H9 (cell line): Measurements from ENCODE around the gene CXCL3. TPM values are rescaled to one million over a fixed set of nuclear protein-coding genes. Genes with fewer than 3 reads are reported as not detected.

Experiments
- DNase-seq: peaks from one replicate; pipeline ENCODE4 v3.0.0-alpha.2; 2017
- H2AFZ ChIP-seq: one replicate; pipeline ENCODE4 v1.6.1; 2013; ENCODE audit warnings: mild to moderate bottlenecking, low read length, control low read depth, moderate library complexity
- H2AK5ac ChIP-seq: 2 replicates; pipeline ENCODE4 v1.6.1; 2013; ENCODE audit warnings: low read length, control low read depth, mixed read lengths; ENCODE audit not compliant: insufficient read length
- H2BK120ac ChIP-seq: one replicate; pipeline ENCODE4 v1.6.1; 2013; ENCODE audit warnings: low read depth, mild to moderate bottlenecking, low read length, control low read depth, inconsistent platforms; ENCODE audit not compliant: poor library complexity, severe bottlenecking
- H2BK12ac ChIP-seq: 2 replicates; pipeline ENCODE4 v1.6.1; 2013; ENCODE audit warnings: low read length, control low read depth, mixed read lengths, low read depth; ENCODE audit not compliant: insufficient read length
- H2BK15ac ChIP-seq: 2 replicates; pipeline ENCODE4 v1.6.1; 2013; ENCODE audit warnings: low read depth, low read length, control low read depth
- H2BK20ac ChIP-seq: one replicate; pipeline ENCODE4 v1.6.1; 2013; ENCODE audit warnings: low read depth, mild to moderate bottlenecking, low read length, control low read depth, inconsistent platforms; ENCODE audit not compliant: poor library complexity, severe bottlenecking
- H2BK5ac ChIP-seq: 2 replicates; pipeline ENCODE4 v1.6.1; 2013; ENCODE audit warnings: low read length, control low read depth, mixed read lengths; ENCODE audit not compliant: insufficient read length
- H3K14ac ChIP-seq: 2 replicates; pipeline ENCODE4 v1.6.1; 2013; ENCODE audit warnings: low read length, control low read depth; ENCODE audit not compliant: insufficient read depth
- H3K18ac ChIP-seq: 2 replicates; pipeline ENCODE4 v1.6.1; 2013; ENCODE audit warnings: low read depth, mild to moderate bottlenecking, mixed read lengths, low read length, control low read depth; ENCODE audit not compliant: insufficient read length
- H3K23ac ChIP-seq: 2 replicates; pipeline ENCODE4 v1.6.1; 2013; ENCODE audit warnings: low read length, control low read depth, mixed read lengths, low read depth; ENCODE audit not compliant: insufficient read length
- H3K23me2 ChIP-seq: 2 replicates; pipeline ENCODE4 v1.6.1; 2013; ENCODE audit warnings: low read depth, mild to moderate bottlenecking, mixed read lengths, low read length, control low read depth; ENCODE audit not compliant: insufficient read length, poor library complexity, severe bottlenecking
- H3K27ac ChIP-seq: 2 replicates; pipeline ENCODE4 v1.5.1; 2013; ENCODE audit warnings: low read length, control low read depth, mixed read lengths, low read depth; ENCODE audit not compliant: insufficient read length
- H3K27me3 ChIP-seq: 2 replicates; pipeline ENCODE4 v1.6.1; 2013; ENCODE audit warnings: low read length, control low read depth, inconsistent platforms; ENCODE audit not compliant: insufficient read depth
- H3K4ac ChIP-seq: 2 replicates; pipeline ENCODE4 v1.6.1; 2013; ENCODE audit warnings: low read depth, mild to moderate bottlenecking, control low read depth, inconsistent platforms, low read length, moderate library complexity
- H3K4me1 ChIP-seq: 2 replicates; pipeline ENCODE4 v1.6.1; 2013; ENCODE audit warnings: low read length, control low read depth, inconsistent platforms; ENCODE audit not compliant: insufficient read depth
- H3K4me2 ChIP-seq: 2 replicates; pipeline ENCODE4 v1.6.1; 2013; ENCODE audit warnings: low read length, control low read depth, mixed read lengths; ENCODE audit not compliant: insufficient read length, insufficient read depth
- H3K56ac ChIP-seq: 2 replicates; pipeline ENCODE4 v1.6.1; 2013; ENCODE audit warnings: low read depth, mild to moderate bottlenecking, mixed read lengths, low read length, control low read depth; ENCODE audit not compliant: insufficient read length
- H3K79me1 ChIP-seq: 2 replicates; pipeline ENCODE4 v1.6.1; 2013; ENCODE audit warnings: low read depth, mild to moderate bottlenecking, moderate library complexity, low read length, control low read depth, inconsistent platforms; ENCODE audit not compliant: insufficient read depth, poor library complexity, severe bottlenecking
- H3K79me2 ChIP-seq: 2 replicates; pipeline ENCODE4 v1.6.1; 2013; ENCODE audit warnings: low read length, control low read depth, inconsistent platforms; ENCODE audit not compliant: insufficient read depth
- H3K9ac ChIP-seq: 2 replicates; pipeline ENCODE4 v1.6.1; 2013; ENCODE audit warnings: low read length, control low read depth, mixed read lengths; ENCODE audit not compliant: insufficient read length; ENCODE audit errors: extremely low read depth
- H3K9me3 ChIP-seq: one replicate; pipeline ENCODE4 v1.6.1; 2013; ENCODE audit warnings: low read depth, low read length, inconsistent platforms; ENCODE audit not compliant: control insufficient read depth
- H3T11ph ChIP-seq: one replicate; pipeline ENCODE4 v1.6.1; 2013; ENCODE audit warnings: mild to moderate bottlenecking, low read length, control low read depth, inconsistent platforms
- H4K20me1 ChIP-seq: one replicate; pipeline ENCODE4 v1.6.1; 2013; ENCODE audit not compliant: control insufficient read depth, insufficient read length, insufficient read depth
- H4K5ac ChIP-seq: 2 replicates; pipeline ENCODE4 v1.6.1; 2013; ENCODE audit warnings: low read depth, mild to moderate bottlenecking, mixed read lengths, low read length, control low read depth; ENCODE audit not compliant: insufficient read length
- H4K8ac ChIP-seq: replicated peaks from 2 replicates; pipeline ENCODE4 v1.6.1; 2013; ENCODE audit warnings: low read length, control low read depth, mixed read lengths, low read depth; ENCODE audit not compliant: insufficient read length
- H4K91ac ChIP-seq: 2 replicates; pipeline ENCODE4 v1.6.1; 2013; ENCODE audit warnings: low read depth, mild to moderate bottlenecking, moderate library complexity, mixed read lengths, low read length, control low read depth; ENCODE audit not compliant: insufficient read length
- H3K27ac Mint-ChIP-seq, 3 experiments: 2 replicates in 2 of 3; 3 replicates in 1 of 3; pipeline ENCODE4 v1.8.0; 2020 to 2021; ENCODE audit warnings: mixed read lengths in 3 of 3, mild to moderate bottlenecking in 1 of 3, moderate library complexity in 1 of 3
- H3K27me3 Mint-ChIP-seq: 2 replicates; pipeline ENCODE4 v1.8.0; 2021; ENCODE audit warnings: low read depth, mild to moderate bottlenecking, moderate library complexity, mixed read lengths
- H3K36me3 Mint-ChIP-seq, 3 experiments: 2 replicates in 2 of 3; 3 replicates in 1 of 3; pipeline ENCODE4 v1.8.0; 2020 to 2021; ENCODE audit warnings: low read depth in 3 of 3, mixed read lengths in 3 of 3; ENCODE audit not compliant: insufficient read depth in 1 of 3
- H3K4me1 Mint-ChIP-seq, 2 experiments: 2 replicates each; pipeline ENCODE4 v1.8.0; 2020; ENCODE audit warnings: mixed read lengths in 2 of 2
- H3K4me3 Mint-ChIP-seq, 2 experiments: 2 replicates in 1 of 2; 3 replicates in 1 of 2; pipeline ENCODE4 v1.8.0; 2020 to 2021; ENCODE audit warnings: mild to moderate bottlenecking in 2 of 2, mixed read lengths in 2 of 2, moderate library complexity in 1 of 2
- H3K9me3 Mint-ChIP-seq, 2 experiments: 2 replicates in 1 of 2; 3 replicates in 1 of 2; pipeline ENCODE4 v1.8.0; 2020; ENCODE audit warnings: mild to moderate bottlenecking in 2 of 2, mixed read lengths in 2 of 2, moderate library complexity in 1 of 2
- WGBS: extraction: QIAGEN DNeasy Blood & Tissue Kit; methylation state at CpG from one replicate; pipeline ENCODE4 v1.1.7; 2013; ENCODE audit warnings: missing lambda C conversion rate, low lambda C conversion rate, mixed read lengths; ENCODE audit not compliant: insufficient read length; ENCODE audit errors: extremely low coverage; 5-methylcytosine and 5-hydroxymethylcytosine counted together
- total RNA-seq: library from RNA; stranded (reverse); gene quantifications from 2 replicates; pipeline ENCODE4 v1.2.1, GENCODE V29; 2021
- TF ChIP-seq, protein P1 (sequence below): fragments of 200-600 bp; sonication (generic); conservative IDR thresholded peaks from 3 replicates; pipeline ENCODE4 v1.8.0; 2021; ENCODE audit warnings: antibody characterized with exemption, mild to moderate bottlenecking

Gene CXCL3
- total RNA-seq, 1 experiment from 2014 or later, result 3.7 TPM

DNA sequence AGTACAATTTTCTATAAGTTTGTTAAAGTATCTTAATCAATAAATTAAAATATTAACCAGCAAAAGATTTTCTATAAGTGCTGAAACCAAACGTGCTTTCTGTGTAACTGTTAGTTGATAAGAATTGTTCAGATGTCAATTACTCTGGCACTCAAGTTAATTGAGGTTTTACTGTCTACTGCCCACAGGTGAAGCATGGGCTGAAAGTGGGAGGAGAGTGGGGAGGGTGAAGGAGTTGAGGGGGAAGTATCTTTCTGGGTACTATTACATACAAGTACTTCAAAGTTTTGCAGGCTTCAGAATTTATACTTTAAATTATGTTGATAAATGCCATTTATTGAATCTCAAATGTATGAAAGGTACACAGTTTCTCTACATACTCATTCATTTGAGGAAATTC, 19.1 kb upstream of the CXCL3 start:
- Histone ChIP-seq H2BK5ac (no peak overlapping the region), H2BK20ac (no peak overlapping the region), H3K79me1 (no peaks in the 10 kb centered on the region), H3K4ac (no peak overlapping the region), H4K8ac (no peak overlapping the region), H2AK5ac (no peak overlapping the region), H3K4me2 (no peak overlapping the region), H3T11ph (no peak overlapping the region), H4K5ac (no peak overlapping the region), H2BK15ac (no peak overlapping the region), H3K23me2 (no peaks in the 10 kb centered on the region), H2AFZ (no peak overlapping the region), H3K14ac (no peak overlapping the region), H3K18ac (no peak overlapping the region), H3K9me3 (no peaks in the 10 kb centered on the region), H3K56ac (no peak overlapping the region), H3K23ac (no peak overlapping the region), H3K4me1 (no peaks in the 10 kb centered on the region), H3K79me2 (no peaks in the 10 kb centered on the region), H3K27me3 (no peaks in the 10 kb centered on the region), H4K91ac (no peak overlapping the region), H2BK120ac (no peak overlapping the region), H2BK12ac (no peak overlapping the region), H3K27ac (no peak overlapping the region), H3K9ac (no peak overlapping the region), H4K20me1 (no peaks in the 10 kb centered on the region)
- DNase-seq, result no peak
- Mint-ChIP-seq H3K4me3 (no peak overlapping the region), H3K36me3 (peaks cover 0 to 3% (median 2%) of the 10 kb centered on the region in 3 experiments; a peak in 2 of 7 replicates), H3K4me1 (peaks cover 16 to 20% of the 10 kb centered on the region in 2 experiments), H3K27me3 (peaks cover 3% of the 10 kb centered on the region; the same call in 1 of the 2 replicates), H3K27ac (no peak overlapping the region), H3K9me3 (peaks cover 3 to 7% of the 10 kb centered on the region in 2 experiments; a peak in 3 of 5 replicates)
- TF ChIP-seq, protein P1, sequence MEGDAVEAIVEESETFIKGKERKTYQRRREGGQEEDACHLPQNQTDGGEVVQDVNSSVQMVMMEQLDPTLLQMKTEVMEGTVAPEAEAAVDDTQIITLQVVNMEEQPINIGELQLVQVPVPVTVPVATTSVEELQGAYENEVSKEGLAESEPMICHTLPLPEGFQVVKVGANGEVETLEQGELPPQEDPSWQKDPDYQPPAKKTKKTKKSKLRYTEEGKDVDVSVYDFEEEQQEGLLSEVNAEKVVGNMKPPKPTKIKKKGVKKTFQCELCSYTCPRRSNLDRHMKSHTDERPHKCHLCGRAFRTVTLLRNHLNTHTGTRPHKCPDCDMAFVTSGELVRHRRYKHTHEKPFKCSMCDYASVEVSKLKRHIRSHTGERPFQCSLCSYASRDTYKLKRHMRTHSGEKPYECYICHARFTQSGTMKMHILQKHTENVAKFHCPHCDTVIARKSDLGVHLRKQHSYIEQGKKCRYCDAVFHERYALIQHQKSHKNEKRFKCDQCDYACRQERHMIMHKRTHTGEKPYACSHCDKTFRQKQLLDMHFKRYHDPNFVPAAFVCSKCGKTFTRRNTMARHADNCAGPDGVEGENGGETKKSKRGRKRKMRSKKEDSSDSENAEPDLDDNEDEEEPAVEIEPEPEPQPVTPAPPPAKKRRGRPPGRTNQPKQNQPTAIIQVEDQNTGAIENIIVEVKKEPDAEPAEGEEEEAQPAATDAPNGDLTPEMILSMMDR, result no peak
- no CpG with 5 or more reads among the region's 1 CpG for WGBS
